Suprapubic skin (tissue), 3 donors: ENCODE data around the gene NRARP.
"Not testable (repeated sequence)": the region's sequence is repeated elsewhere in the genome, so short reads cannot be mapped to it uniquely, and the experiment has no call there.

Source experiments
- CTCF ChIP-seq, 2 donors: fragments of 200-600 bp in 1 of 2; fragments of 450-650 bp in 1 of 2; sonication (generic) in 1 of 2; IDR thresholded peaks; one replicate each; pipeline ENCODE4 v1.5.1; 2016 to 2019; ENCODE audit warnings: antibody characterized with exemption in 2 of 2, mild to moderate bottlenecking in 1 of 2, moderate library complexity in 1 of 2
- EP300 ChIP-seq: sonication (generic); formaldehyde crosslinking; IDR thresholded peaks from one replicate; pipeline ENCODE4 v1.6.1; 2017; ENCODE audit warnings: antibody characterized with exemption
- POLR2A ChIP-seq, 2 donors: fragments of 450-650 bp; IDR thresholded peaks; one replicate each; pipeline ENCODE4 v1.6.1; 2017; ENCODE audit warnings: antibody characterized with exemption in 2 of 2, mild to moderate bottlenecking in 2 of 2, moderate library complexity in 2 of 2

GRCh38 chr9:137262173-137262908, 39.7 kb downstream of the NRARP start:
- peak in 1 of 2 donors; percentile 39 for TF ChIP-seq CTCF (IDR thresholded peaks at IDR 0.05)
- TF ChIP-seq POLR2A (IDR thresholded peaks at IDR 0.05); EP300: not testable (repeated sequence)
